ENCODE data around the gene MAST3.

MAST3 gene

GRCh38 chr19:18114483-18114882 is 16.9 kb downstream of the MAST3 start:
- DNase-seq: no peak

- DNase-seq: no peak
These were observed 19.8 kb downstream of the MAST3 start for GRCh38 chr19:18117364-18117691.

- peak; percentile 93 for DNase-seq
These were observed 20.3 kb downstream of the MAST3 start for GRCh38 chr19:18117692-18118378.

GRCh38 chr19:18118420-18119012 is 20.9 kb downstream of the MAST3 start:
- DNase-seq: no peak

- DNase-seq: peak; percentile 53
These were observed 21.6 kb downstream of the MAST3 start for GRCh38 chr19:18119013-18119716.

GRCh38 chr19:18119717-18120105 is 22.1 kb downstream of the MAST3 start:
- peak; percentile 53 for DNase-seq

GRCh38 chr19:18120127-18120526 is 22.5 kb downstream of the MAST3 start:
- no peak for DNase-seq

- no peak for DNase-seq
These were observed 23.6 kb downstream of the MAST3 start for GRCh38 chr19:18121166-18121565.

GRCh38 chr19:18122424-18122823 is 24.8 kb downstream of the MAST3 start:
- DNase-seq: no peak

GRCh38 chr19:18122860-18123795 is 25.6 kb downstream of the MAST3 start:
- no peak for DNase-seq

- no peak for DNase-seq
These were observed 26.2 kb downstream of the MAST3 start for GRCh38 chr19:18123819-18124218.

- no peak for DNase-seq
These were observed 28.5 kb downstream of the MAST3 start for GRCh38 chr19:18126097-18126496.

- no peak for DNase-seq
These were observed 30.5 kb downstream of the MAST3 start for GRCh38 chr19:18128044-18128443.

- DNase-seq: no peak
These were observed 31.2 kb downstream of the MAST3 start for GRCh38 chr19:18128805-18129204.

GRCh38 chr19:18130523-18131242 is 33.1 kb downstream of the MAST3 start:
- no peak for DNase-seq

GRCh38 chr19:18131841-18132596 is 34.4 kb downstream of the MAST3 start:
- no peak for DNase-seq

- no peak for DNase-seq
These were observed 38.4 kb downstream of the MAST3 start for GRCh38 chr19:18135712-18136584.

GRCh38 chr19:18137242-18137641 is 39.7 kb downstream of the MAST3 start:
- no peak for DNase-seq

GRCh38 chr19:18137657-18138339 is 40.2 kb downstream of the MAST3 start:
- no peak for DNase-seq

- no peak for DNase-seq
These were observed 42.9 kb downstream of the MAST3 start for GRCh38 chr19:18140473-18140872.
